Measurements from ENCODE around the gene EP400. TPM values are rescaled to one million over a fixed set of nuclear protein-coding genes. Genes with fewer than 3 reads are reported as not detected.

Gene EP400
- total and polyA plus RNA-seq, 2 of the 4 experiments (the other 2 are of a cell fraction), result 4.3 to 11.4 TPM

DNA sequence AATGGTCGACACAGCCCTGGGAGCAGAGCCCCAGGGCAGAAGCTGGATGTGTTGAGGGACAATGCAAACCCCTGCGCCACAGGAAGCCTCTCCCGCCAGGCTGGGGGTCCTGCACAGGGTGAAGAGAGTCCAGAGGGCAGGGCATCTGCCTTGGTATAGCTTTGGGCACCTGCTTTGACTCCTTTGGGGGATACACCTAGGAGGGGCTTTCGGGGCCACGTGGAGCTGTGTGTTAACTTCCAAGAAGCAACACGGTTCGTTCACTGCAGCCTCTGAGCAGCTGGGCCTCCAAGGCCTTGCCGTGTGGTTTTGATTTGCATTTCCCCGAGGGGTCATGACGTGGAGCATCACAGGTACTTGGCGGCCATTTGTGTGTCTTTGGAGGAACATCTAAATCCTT lies 26.5 kb upstream of the EP400 start:
- Histone ChIP-seq H4K20me1 (ENCODE audit: insufficient read depth, low read length) (no peaks in the 10 kb centered on the region), H4K91ac (ENCODE audit: insufficient read depth, low read depth, low read length) (no peak overlapping the region), H3K79me1 (ENCODE audit: low read depth in 1 of 2, low read length in 2 of 2) (no peaks in the 10 kb centered on the region), H3K4me3 (ENCODE audit: insufficient read depth, low read depth, low read length) (no peak overlapping the region), H3K56ac (ENCODE audit: extremely low read depth, insufficient read depth, low read length) (no peak overlapping the region), H3K27ac (ENCODE audit: insufficient read depth, low read length) (no peak overlapping the region), H2AFZ (replicated peaks; ENCODE audit: low read length, poor library complexity) (peak overlapping the region; percentile 32), H4K5ac (ENCODE audit: low read depth, low read length) (no peak overlapping the region), H2AK9ac (replicated peaks; ENCODE audit: low read depth, low read length, poor library complexity) (no peak overlapping the region), H3K9ac (ENCODE audit: low read depth, low read length) (no peak overlapping the region), H3K4me2 (ENCODE audit: low read depth, low read length) (no peak overlapping the region), H3K4ac (ENCODE audit: low read depth, low read length) (no peak overlapping the region), H3K27me3 (ENCODE audit: control insufficient read depth, insufficient read depth, low read length) (no peaks in the 10 kb centered on the region), H2AK5ac (ENCODE audit: low read depth, low read length) (no peak overlapping the region), H3K14ac (replicated peaks; ENCODE audit: low read depth, low read length) (no peak overlapping the region), H3K18ac (ENCODE audit: low read depth, low read length) (no peak overlapping the region), H2BK5ac (ENCODE audit: low read depth, low read length, poor library complexity, severe bottlenecking) (no peak overlapping the region), H2BK15ac (ENCODE audit: low read depth, low read length) (no peak overlapping the region), H3K9me1 (ENCODE audit: insufficient read depth, low read length) (peaks cover 6% of the 10 kb centered on the region; the same call in 1 of the 2 replicates), H3K36me3 (ENCODE audit: control insufficient read depth, insufficient read depth, low read length) (peaks cover 37% of the 10 kb centered on the region), H3K23ac (ENCODE audit: low read depth, low read length) (no peak overlapping the region), H3K4me1 (ENCODE audit: control insufficient read depth, insufficient read depth, low read length) (no peaks in the 10 kb centered on the region), H2BK120ac (ENCODE audit: low read depth, low read length) (no peak overlapping the region), H4K8ac (ENCODE audit: low read depth in 2 of 2, low read length in 2 of 2) (no peak overlapping the region), H2BK20ac (ENCODE audit: low read depth, low read length) (no peak overlapping the region), H3K9me3 (ENCODE audit: control insufficient read depth, insufficient read depth, low read length) (no peaks in the 10 kb centered on the region)
- BruUV-seq (replicated peaks), result no TSS peak
- ChIA-PET CTCF (no interaction called here), POLR2A (ENCODE audit: unreplicated experiment) (no interaction called here)
- intact Hi-C loops (cut with micrococcal nuclease), result no loop called here
- 88% methylated on average over 5 of the region's 11 CpGs; no CpG with 5 or more reads in 1 of the 2 experiments for WGBS, 2 experiments (ENCODE audit: extremely low coverage in 2 of 2, insufficient read length in 1 of 2)
- TF ChIP-seq BHLHE40 (IDR thresholded peaks at IDR 0.05; ENCODE audit: low read depth, low read length) (no peak), MAFK (IDR thresholded peaks at IDR 0.05; ENCODE audit: low read depth, low read length) (no peak), FOS (IDR thresholded peaks at IDR 0.05; ENCODE audit: low read depth, low read length) (no peak), NFE2L2 (IDR thresholded peaks at IDR 0.05; ENCODE audit: low read depth, low read length) (no peak), MXI1 (IDR thresholded peaks at IDR 0.05; ENCODE audit: borderline replicate concordance, low read depth, low read length) (no peak), MAZ (IDR thresholded peaks at IDR 0.05; ENCODE audit: borderline replicate concordance, low read depth, low read length) (no peak), SMC3 (IDR thresholded peaks at IDR 0.05; ENCODE audit: low read depth, low read length) (no peak), RFX5 (IDR thresholded peaks at IDR 0.05; ENCODE audit: low read depth, low read length) (no peak), RAD21 (IDR thresholded peaks at IDR 0.05; ENCODE audit: low read length) (no peak), CEBPB (IDR thresholded peaks at IDR 0.05; ENCODE audit: low read depth, low read length) (no peak), POLR2A (IDR thresholded peaks at IDR 0.05; ENCODE audit: low read depth, low read length) (no peak), CHD1 (IDR thresholded peaks at IDR 0.05; ENCODE audit: low read depth, low read length) (no peak), RCOR1 (IDR thresholded peaks at IDR 0.05; ENCODE audit: insufficient replicate concordance, low read length) (no peak)
- TF ChIP-seq, protein P1, sequence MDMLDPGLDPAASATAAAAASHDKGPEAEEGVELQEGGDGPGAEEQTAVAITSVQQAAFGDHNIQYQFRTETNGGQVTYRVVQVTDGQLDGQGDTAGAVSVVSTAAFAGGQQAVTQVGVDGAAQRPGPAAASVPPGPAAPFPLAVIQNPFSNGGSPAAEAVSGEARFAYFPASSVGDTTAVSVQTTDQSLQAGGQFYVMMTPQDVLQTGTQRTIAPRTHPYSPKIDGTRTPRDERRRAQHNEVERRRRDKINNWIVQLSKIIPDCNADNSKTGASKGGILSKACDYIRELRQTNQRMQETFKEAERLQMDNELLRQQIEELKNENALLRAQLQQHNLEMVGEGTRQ (IDR thresholded peaks at IDR 0.05; ENCODE audit: low read depth, low read length), result no peak
- TF ChIP-seq, protein P2, sequence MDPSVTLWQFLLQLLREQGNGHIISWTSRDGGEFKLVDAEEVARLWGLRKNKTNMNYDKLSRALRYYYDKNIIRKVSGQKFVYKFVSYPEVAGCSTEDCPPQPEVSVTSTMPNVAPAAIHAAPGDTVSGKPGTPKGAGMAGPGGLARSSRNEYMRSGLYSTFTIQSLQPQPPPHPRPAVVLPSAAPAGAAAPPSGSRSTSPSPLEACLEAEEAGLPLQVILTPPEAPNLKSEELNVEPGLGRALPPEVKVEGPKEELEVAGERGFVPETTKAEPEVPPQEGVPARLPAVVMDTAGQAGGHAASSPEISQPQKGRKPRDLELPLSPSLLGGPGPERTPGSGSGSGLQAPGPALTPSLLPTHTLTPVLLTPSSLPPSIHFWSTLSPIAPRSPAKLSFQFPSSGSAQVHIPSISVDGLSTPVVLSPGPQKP (IDR thresholded peaks at IDR 0.05; ENCODE audit: borderline replicate concordance, low read depth, low read length), result no peak
- TF ChIP-seq, protein P3, sequence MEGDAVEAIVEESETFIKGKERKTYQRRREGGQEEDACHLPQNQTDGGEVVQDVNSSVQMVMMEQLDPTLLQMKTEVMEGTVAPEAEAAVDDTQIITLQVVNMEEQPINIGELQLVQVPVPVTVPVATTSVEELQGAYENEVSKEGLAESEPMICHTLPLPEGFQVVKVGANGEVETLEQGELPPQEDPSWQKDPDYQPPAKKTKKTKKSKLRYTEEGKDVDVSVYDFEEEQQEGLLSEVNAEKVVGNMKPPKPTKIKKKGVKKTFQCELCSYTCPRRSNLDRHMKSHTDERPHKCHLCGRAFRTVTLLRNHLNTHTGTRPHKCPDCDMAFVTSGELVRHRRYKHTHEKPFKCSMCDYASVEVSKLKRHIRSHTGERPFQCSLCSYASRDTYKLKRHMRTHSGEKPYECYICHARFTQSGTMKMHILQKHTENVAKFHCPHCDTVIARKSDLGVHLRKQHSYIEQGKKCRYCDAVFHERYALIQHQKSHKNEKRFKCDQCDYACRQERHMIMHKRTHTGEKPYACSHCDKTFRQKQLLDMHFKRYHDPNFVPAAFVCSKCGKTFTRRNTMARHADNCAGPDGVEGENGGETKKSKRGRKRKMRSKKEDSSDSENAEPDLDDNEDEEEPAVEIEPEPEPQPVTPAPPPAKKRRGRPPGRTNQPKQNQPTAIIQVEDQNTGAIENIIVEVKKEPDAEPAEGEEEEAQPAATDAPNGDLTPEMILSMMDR (conservative IDR thresholded peaks at IDR 0.05; ENCODE audit: low read depth, low read length), result no peak
- no peak for DNase-seq
- dilution Hi-C loops (cut with HindIII; ENCODE audit: low sequenced_read_pairs, unreplicated experiment), result no loop called here
- in situ Hi-C loops (cut with MboI; ENCODE audit: low sequenced_read_pairs), result no loop called here
- no peak for ATAC-seq (ENCODE audit: low read depth)
